Left forelimb (tissue), 1 donor: Measurements from ENCODE around the gene FBXW8.

ENCODE experiments used
- DNase-seq: peaks from one replicate; pipeline ENCODE4 v3.0.0-alpha.2; 2018; ENCODE audit warnings: low spot score

FBXW8 gene

DNA sequence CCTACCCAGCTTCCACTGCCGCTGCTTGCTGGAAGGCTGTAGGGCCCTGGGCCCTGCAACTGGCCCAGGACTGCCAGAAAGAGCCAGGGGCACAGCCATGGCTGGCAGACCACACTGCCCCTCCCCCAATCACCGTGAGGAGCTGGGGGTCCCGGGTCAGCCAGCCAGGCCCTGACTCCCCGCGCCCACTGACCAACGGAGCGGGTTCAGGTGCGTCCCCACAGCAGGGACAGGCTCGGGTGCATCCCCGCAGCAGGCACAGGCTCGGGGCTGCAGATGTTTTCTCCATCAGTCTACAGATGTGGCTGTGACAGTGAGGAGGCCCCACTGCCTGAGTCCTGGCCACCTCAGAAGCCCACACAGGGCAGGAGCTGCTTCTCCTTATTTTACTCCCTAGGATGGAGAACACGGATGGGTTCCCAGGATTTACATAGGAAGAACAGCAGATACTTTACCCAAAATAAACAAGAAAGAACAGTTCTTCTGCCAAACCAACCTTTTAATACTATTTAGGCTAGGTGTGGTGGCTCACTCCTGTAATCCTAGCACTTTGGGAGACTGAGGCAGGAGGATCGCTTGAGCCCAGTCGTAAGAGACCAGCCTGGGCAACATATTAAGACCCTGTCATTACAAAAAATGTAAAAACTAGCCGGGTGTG, 127.4 kb downstream of the FBXW8 start:
- DNase-seq = no peak

DNA sequence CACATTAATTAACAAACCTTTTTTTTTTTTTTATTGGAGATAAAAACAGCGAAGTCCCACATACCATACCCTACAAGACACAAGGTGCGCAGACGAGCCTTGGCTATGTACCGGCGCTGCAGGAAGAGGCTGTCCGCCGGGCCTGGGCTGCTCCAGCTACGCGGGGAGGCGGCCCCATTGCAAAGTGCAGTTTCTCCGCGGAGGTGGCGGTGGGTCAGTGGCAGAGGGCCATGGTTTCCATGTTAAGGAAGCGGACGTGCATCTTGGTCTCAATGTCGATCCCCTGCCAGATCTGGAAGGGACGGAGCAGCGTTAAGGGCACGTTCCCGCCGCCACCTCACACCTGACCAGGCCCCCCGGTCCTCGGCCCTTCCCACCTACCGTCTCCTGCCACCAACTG, 128.2 kb downstream of the FBXW8 start:
- DNase-seq = no peak

- no peak for DNase-seq
Measured at GRCh38 chr12:117039891-117040309, 129.2 kb downstream of the FBXW8 start.

DNA sequence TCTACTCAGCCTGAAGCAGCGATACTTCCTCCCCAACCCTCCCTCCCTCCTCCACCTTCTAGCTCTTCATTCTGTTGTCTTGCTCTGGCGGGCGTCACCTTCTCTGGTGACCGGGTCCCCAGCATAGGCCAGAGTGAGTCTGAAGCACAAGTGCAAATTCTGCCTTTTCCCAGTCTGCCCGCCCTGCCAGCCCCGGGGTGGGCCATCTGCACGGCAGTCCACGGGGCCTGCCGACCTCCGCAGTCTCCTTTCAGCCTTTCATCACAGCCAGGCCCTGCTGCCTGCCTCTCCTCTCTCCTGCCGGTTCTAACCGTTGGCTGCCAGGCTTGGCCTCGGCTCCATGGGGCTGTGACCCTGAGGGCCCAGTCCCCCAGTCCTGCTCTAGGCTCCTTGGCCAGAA, 129.7 kb downstream of the FBXW8 start:
- no peak for DNase-seq

GRCh38 chr12:117041798-117042170, 131.0 kb downstream of the FBXW8 start:
- no peak for DNase-seq

- no peak for DNase-seq
Measured at GRCh38 chr12:117042171-117042842, 131.6 kb downstream of the FBXW8 start.

- DNase-seq = no peak
Measured at GRCh38 chr12:117042862-117043261, 132.1 kb downstream of the FBXW8 start.

DNA sequence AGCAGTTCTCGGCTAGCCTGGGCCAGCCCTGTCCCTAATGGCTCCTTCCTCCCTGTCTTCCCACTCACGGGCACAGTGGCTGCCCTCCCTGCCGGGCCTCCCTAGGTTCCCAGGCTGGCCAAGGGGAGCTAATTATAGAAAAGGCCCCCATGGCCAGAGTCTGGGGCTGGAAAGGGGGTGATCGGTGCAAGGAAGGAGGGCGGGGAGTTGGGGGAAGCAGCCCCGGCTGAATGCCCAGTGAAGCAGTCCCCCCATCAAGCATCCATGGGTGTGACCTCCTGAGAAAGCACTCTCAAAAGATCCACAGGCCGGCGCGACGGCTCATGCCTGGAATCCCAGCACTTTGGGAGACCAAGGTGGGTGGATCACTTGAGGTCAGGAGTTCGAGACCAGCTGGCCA, 133.6 kb downstream of the FBXW8 start:
- DNase-seq = no peak

- DNase-seq = no peak
Measured at GRCh38 chr12:117044790-117045159, 134.0 kb downstream of the FBXW8 start.

GRCh38 chr12:117045160-117046010, 134.6 kb downstream of the FBXW8 start:
- no peak for DNase-seq

DNA sequence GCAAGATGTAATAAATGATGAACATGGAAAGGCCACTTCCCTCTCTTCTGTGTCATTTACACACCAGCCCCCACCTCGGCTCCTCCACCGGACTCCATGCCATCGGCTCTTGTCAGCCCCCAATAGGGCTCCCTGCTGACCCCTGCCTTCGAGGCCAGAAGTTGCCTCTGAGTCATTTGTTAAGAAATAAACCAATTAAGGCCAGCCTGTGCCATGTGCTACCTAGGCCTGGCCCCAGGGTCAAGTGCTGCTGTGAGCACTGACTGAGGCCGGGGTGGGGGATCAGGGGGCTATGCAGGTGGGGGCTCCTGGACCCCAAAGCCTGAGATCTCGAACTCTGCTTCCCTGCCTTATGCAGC, 135.2 kb downstream of the FBXW8 start:
- DNase-seq = no peak

GRCh38 chr12:117046425-117046824, 135.7 kb downstream of the FBXW8 start:
- no peak for DNase-seq

GRCh38 chr12:117046861-117047530, 136.2 kb downstream of the FBXW8 start:
- DNase-seq = no peak

DNA sequence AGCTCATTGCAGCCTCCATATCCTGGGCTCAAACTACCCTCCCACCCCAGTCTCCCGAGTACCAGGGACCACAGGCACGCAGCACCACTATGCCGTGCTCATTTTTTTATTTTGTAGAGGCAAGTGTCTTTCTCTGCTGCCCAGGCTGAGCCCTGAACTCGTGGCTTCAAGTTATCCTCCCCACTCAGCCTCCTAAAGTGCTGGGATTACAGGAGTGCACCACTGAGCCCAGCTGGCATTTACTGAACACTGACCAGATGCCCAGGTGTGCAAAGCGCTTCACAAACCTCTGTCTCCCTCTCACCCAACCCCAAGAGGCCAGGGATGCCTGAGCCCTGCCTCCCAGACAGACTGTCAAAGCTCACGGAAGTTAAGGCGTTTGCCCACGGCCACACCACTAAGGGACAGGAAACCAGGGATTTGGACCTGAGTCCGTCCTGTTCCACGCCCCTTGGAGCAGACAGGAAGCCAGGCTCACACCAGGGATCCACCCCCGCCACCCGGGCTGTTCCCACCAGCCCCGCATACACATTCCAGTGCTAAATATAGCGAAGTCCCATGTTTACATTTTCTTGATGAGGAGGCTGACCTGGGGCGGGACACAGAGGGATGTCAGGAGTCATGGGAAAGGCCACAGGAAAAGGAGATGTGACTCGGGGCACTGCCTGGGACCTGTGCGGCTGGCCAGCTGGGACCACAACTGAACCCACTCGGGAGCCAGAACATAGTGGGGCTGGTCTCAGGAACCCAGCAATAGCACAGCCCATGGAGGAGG, 137.2 kb downstream of the FBXW8 start:
- no peak for DNase-seq

DNA sequence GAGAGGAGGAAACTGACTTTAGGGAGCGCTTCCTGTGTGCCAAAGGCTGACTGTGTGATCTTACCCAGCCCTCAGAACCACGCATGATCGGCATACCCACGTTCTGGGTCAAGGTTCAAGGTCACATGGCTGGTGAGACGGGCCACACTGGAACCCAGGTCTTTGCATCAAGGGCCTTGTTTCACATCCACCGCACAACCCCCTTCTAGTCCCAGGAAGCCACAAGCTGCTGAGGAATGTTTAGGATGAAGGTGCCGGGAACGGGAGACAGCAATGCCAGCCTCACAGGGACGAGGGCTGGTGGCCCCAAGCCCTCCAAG, 137.8 kb downstream of the FBXW8 start:
- no peak for DNase-seq

GRCh38 chr12:117049295-117049694, 138.5 kb downstream of the FBXW8 start:
- no peak for DNase-seq

DNA sequence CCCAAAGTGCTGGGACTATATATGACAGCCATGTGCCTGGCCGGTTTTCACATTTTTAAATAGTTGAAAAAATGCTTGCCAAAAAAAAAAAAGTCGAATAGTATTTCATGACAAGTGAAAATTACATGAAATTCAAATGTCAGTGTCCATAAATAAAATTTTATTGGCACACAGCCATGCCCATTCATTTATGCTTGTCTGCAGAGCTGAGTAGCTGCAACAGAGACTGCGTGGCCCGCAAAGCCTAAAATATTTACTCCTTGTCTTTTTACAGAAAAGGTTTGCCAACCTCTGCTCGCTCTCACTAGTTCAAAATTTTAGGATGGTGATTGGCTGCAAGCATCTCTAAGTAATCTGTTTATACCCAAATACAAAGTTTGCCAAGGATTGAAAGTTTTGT, 139.3 kb downstream of the FBXW8 start:
- no peak for DNase-seq

DNA sequence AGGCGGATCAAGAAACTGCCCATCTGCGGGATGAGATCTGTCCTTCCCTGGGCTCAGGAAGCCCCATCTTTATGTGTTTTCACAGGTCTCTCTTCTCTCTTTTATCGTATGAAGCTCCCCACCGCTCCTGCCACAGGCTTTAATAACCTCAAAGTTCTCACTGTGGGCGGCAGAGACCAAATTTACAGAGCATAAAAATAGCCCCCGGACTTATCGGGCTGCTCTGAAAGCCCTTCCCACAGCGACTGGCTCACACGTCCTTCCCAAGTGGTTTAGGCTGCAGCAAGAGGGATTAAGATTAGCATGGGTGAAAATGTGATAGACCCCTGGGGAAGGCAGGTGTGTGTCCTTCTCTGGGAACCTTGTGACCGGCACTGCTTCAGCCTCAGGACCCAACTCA, 140.6 kb downstream of the FBXW8 start:
- no peak for DNase-seq

- no peak for DNase-seq
Measured at GRCh38 chr12:117052386-117053049, 141.8 kb downstream of the FBXW8 start.

- no peak for DNase-seq
Measured at GRCh38 chr12:117053050-117053400, 142.3 kb downstream of the FBXW8 start.

- no peak for DNase-seq
Measured at GRCh38 chr12:117053597-117054201, 142.9 kb downstream of the FBXW8 start.
